ENCODE data around the gene CENPP. TPM values are rescaled to one million over a fixed set of nuclear protein-coding genes. Genes with fewer than 3 reads are reported as not detected.

The CENPP gene
- total and polyA plus RNA-seq, 4 donors, result 0.62 to 8.7 (median 1.3) TPM

GRCh38 chr9:92435263-92435662 lies 109.5 kb downstream of the CENPP start:
- Histone ChIP-seq H3K27me3 (ENCODE audit: control insufficient read depth in 4 of 4, insufficient read depth in 4 of 4, low read length in 3 of 4) (no peaks in the 10 kb centered on the region), H3K9me3 (ENCODE audit: control insufficient read depth in 4 of 4, low read length in 3 of 4) (no peaks in the 10 kb centered on the region), H3K4me1 (ENCODE audit: control insufficient read depth in 4 of 4, insufficient read depth in 4 of 4, low read length in 3 of 4) (peaks cover 0 to 3% (median under 1%) of the 10 kb centered on the region in 4 donors), H3K36me3 (ENCODE audit: control insufficient read depth in 4 of 4, insufficient read depth in 3 of 4, low read depth in 1 of 4, low read length in 3 of 4) (no peaks in the 10 kb centered on the region), H3K9ac (ENCODE audit: low read depth in 1 of 2, low read length in 2 of 2) (no peak overlapping the region), H3K4me3 (ENCODE audit: low read depth in 1 of 3, low read length in 3 of 3) (no peak overlapping the region), H3K27ac (ENCODE audit: low read depth in 1 of 2, low read length in 2 of 2) (no peak overlapping the region)
- no peak for DNase-seq (ENCODE audit: low spot score)
- WGBS, result 81% methylated on average over 1 of the region's 1 CpG
- TF ChIP-seq JUND (IDR thresholded peaks at IDR 0.05), result no peak
- no peak for TF ChIP-seq FOXA2 (IDR thresholded peaks at IDR 0.05)
- TF ChIP-seq REST (IDR thresholded peaks at IDR 0.05), result no peak
- TF ChIP-seq YY1 (IDR thresholded peaks at IDR 0.05), result no peak
- TF ChIP-seq RXRA (IDR thresholded peaks at IDR 0.05), result no peak
- TF ChIP-seq, protein P1, sequence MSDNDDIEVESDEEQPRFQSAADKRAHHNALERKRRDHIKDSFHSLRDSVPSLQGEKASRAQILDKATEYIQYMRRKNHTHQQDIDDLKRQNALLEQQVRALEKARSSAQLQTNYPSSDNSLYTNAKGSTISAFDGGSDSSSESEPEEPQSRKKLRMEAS (IDR thresholded peaks at IDR 0.05), result no peak
- no peak for TF ChIP-seq NR2F2 (IDR thresholded peaks at IDR 0.05)
- no peak for TF ChIP-seq ZBTB33 (IDR thresholded peaks at IDR 0.05)
- TF ChIP-seq EGR1 (IDR thresholded peaks at IDR 0.05; ENCODE audit: low read depth in 2 of 2), result no peak

DNA sequence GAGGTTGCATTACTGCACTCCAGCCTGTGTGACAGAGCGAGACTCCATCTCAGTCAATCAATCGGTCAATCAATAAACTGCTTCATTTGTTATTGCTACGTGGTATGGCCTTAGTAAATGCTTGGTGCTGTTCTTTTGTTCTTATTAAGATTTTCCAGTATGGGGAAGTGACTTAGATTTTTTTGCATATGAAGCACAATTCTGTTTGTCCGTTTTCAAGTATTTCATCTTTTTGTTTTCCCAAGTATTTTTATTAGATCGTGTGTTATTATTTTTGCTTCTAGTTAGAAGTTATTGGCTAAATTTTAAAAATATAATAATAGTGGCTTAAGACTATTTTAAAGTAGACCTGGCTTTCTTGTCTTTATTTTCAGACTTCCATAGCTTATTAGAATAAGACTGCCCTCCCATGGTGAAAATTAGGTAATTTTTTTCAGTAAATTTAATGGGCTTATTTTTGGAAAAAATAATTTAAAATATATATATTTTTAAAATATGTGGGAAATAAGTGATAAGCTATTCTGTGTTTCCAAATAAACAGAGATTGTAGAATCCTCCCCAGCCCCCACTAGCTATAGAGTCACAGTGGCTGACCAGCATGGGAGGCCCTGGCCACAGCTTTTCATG lies 113.3 kb downstream of the CENPP start:
- DNase-seq (ENCODE audit: low spot score), result no peak
- WGBS, result 74% methylated on average over 5 of the region's 5 CpGs

More for the DNA sequence above, 113.3 kb downstream of the CENPP start:
- Histone ChIP-seq H3K4me3 (ENCODE audit: low read depth in 1 of 3, low read length in 3 of 3) (no peak overlapping the region), H3K4me1 (ENCODE audit: control insufficient read depth in 4 of 4, insufficient read depth in 4 of 4, low read length in 3 of 4) (no peaks in the 10 kb centered on the region), H3K27ac (ENCODE audit: low read depth in 1 of 2, low read length in 2 of 2) (no peak overlapping the region), H3K27me3 (ENCODE audit: control insufficient read depth in 4 of 4, insufficient read depth in 4 of 4, low read length in 3 of 4) (no peaks in the 10 kb centered on the region), H3K36me3 (ENCODE audit: control insufficient read depth in 4 of 4, insufficient read depth in 3 of 4, low read depth in 1 of 4, low read length in 3 of 4) (no peaks in the 10 kb centered on the region), H3K9ac (ENCODE audit: low read depth in 1 of 2, low read length in 2 of 2) (no peak overlapping the region), H3K9me3 (ENCODE audit: control insufficient read depth in 4 of 4, low read length in 3 of 4) (no peaks in the 10 kb centered on the region)
- peak; percentile 73 to 74 for TF ChIP-seq RAD21 (IDR thresholded peaks at IDR 0.05)
- peak; percentile 28 for TF ChIP-seq CTCF (IDR thresholded peaks at IDR 0.05; ENCODE audit: low read depth, low read length, missing input control)
- no peak for TF ChIP-seq REST (IDR thresholded peaks at IDR 0.05)
